ENCODE results near the gene ARSB. TPM values are rescaled to one million over a fixed set of nuclear protein-coding genes. Genes with fewer than 3 reads are reported as not detected.

The ARSB gene
- total RNA-seq, 1 experiment from 2014 or later = 11.4 TPM

- Histone ChIP-seq H3K79me2 (ENCODE audit: insufficient read depth, low read length) (no peaks in the 10 kb centered on the region), H2AFZ (ENCODE audit: low read length) (no peak overlapping the region), H3K23ac (ENCODE audit: insufficient read length, low read depth, low read length) (no peak overlapping the region), H4K91ac (ENCODE audit: insufficient read length, low read depth, low read length) (no peak overlapping the region), H3K4me1 (ENCODE audit: insufficient read depth, low read length) (no peaks in the 10 kb centered on the region), H3K4me2 (ENCODE audit: insufficient read depth, insufficient read length, low read length) (no peak overlapping the region), H2BK5ac (ENCODE audit: insufficient read length, low read length) (no peak overlapping the region), H3K23me2 (ENCODE audit: insufficient read length, low read depth, low read length, poor library complexity, severe bottlenecking) (no peaks in the 10 kb centered on the region), H3K4ac (ENCODE audit: low read depth, low read length) (no peak overlapping the region), H3K9me3 (ENCODE audit: control insufficient read depth, low read depth, low read length) (no peaks in the 10 kb centered on the region), H2BK120ac (ENCODE audit: low read depth, low read length, poor library complexity, severe bottlenecking) (no peak overlapping the region), H3T11ph (ENCODE audit: low read length) (no peak overlapping the region), H2BK20ac (ENCODE audit: low read depth, low read length, poor library complexity, severe bottlenecking) (no peak overlapping the region), H3K14ac (ENCODE audit: insufficient read depth, low read length) (no peak overlapping the region), H3K56ac (ENCODE audit: insufficient read length, low read depth, low read length) (no peak overlapping the region), H2BK15ac (ENCODE audit: low read depth, low read length) (no peak overlapping the region), H3K9ac (ENCODE audit: extremely low read depth, insufficient read length, low read length) (no peak overlapping the region), H3K27me3 (ENCODE audit: insufficient read depth, low read length) (no peaks in the 10 kb centered on the region), H4K8ac (replicated peaks; ENCODE audit: insufficient read length, low read depth, low read length) (no peak overlapping the region), H3K79me1 (ENCODE audit: insufficient read depth, low read depth, low read length, poor library complexity, severe bottlenecking) (no peaks in the 10 kb centered on the region), H2AK5ac (ENCODE audit: insufficient read length, low read length) (no peak overlapping the region), H4K5ac (ENCODE audit: insufficient read length, low read depth, low read length) (no peak overlapping the region), H3K27ac (ENCODE audit: insufficient read length, low read depth, low read length) (no peak overlapping the region), H4K20me1 (ENCODE audit: control insufficient read depth, insufficient read depth, insufficient read length) (no peaks in the 10 kb centered on the region), H2BK12ac (ENCODE audit: insufficient read length, low read depth, low read length) (no peak overlapping the region), H3K18ac (ENCODE audit: insufficient read length, low read depth, low read length) (no peak overlapping the region)
- no peak for DNase-seq
- TF ChIP-seq CTCF (conservative IDR thresholded peaks at IDR 0.05) = no peak
- no peaks in the 10 kb centered on the region for H3K9me3 Mint-ChIP-seq
- H3K27ac Mint-ChIP-seq = peak overlapping the region in 1 of 3 experiments; percentile 29; a peak in 2 of 7 replicates
- no peak overlapping the region for H3K4me3 Mint-ChIP-seq
- no peaks in the 10 kb centered on the region; a peak in 1 of 7 replicates for H3K36me3 Mint-ChIP-seq (ENCODE audit: insufficient read depth in 1 of 3, low read depth in 3 of 3)
- H3K27me3 Mint-ChIP-seq (ENCODE audit: low read depth) = no peaks in the 10 kb centered on the region
- WGBS (ENCODE audit: extremely low coverage, insufficient read length, low lambda C conversion rate) = no CpG with 5 or more reads among the region's 7 CpGs
- peaks cover 6% of the 10 kb centered on the region in 2 experiments; a peak in 3 of 4 replicates for H3K4me1 Mint-ChIP-seq
These were observed 191.0 kb downstream of the ARSB start for GRCh38 chr5:78793907-78794662.

All from H9 (cell line).